Measurements from ENCODE around the gene EIF3F. TPM values are rescaled to one million over a fixed set of nuclear protein-coding genes. Genes with fewer than 3 reads are reported as not detected.

The EIF3F gene
- total RNA-seq, 1 donor from 2014 or later, result 159 TPM

GRCh38 chr11:8036002-8036802 is 49.1 kb downstream of the EIF3F start:
- DNase-seq (ENCODE audit: low spot score in 2 of 2), result no peak
- no peak for FAIRE-seq

- DNase-seq (ENCODE audit: low spot score in 2 of 2) (no peak), FAIRE-seq (no peak)
Measured at GRCh38 chr11:8036986-8037385, 49.8 kb downstream of the EIF3F start.

DNA sequence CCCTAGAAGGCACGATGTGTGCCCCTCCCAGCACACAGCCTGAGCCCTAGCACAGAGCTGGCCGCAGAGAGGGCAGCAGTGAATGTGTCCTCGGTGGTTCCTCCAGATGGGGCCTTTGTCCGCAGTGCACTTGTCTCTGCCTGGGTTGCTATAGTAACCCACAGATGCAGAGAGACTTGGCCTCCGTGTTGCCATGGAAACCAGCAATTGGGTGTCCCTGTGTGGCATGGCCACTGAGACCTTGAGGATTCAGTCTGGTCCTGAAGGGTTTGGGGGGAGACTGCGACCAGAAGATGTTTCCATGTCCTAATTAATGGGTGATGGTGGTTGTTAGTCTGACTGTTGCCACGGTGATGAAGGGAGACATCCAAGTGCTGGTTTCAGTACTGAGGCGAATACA is 51.3 kb downstream of the EIF3F start:
- FAIRE-seq (no peak), DNase-seq (ENCODE audit: low spot score in 2 of 2) (no peak)

DNA sequence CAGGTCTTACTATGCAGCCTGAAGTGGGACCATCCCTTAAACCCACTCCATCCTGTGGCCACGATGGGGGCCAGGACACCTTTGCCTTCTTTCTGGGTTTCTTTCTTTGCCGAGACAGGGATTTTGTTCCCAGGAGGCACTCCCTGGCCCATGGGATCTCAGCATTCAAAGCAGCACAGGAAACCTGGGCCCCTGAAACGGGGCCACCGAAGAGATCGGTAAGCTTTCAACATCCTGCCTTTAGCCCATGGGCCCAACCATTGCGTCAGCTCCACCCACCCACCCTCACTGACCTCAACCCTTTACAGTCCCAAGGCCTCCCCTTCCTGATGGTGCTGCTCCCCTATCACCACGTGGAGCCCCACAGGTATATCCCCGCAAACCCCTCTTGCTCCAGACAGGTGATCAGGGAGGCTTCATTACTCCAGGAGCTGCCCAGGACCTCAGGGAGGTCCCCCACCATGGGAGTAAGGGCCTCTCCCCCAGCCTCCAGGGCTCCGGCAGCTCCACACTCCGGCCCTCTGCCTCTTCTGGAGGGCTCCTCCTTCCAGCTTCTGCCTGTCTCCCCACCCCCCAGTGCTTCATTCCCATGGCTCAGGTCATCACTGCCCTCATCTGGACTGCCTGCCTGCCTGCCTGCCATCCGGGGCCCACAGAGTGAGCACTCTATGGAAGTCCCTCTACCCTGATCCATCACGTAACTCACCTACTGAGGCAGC is 51.8 kb downstream of the EIF3F start:
- DNase-seq (ENCODE audit: low spot score in 2 of 2) (no peak), FAIRE-seq (no peak)

DNA sequence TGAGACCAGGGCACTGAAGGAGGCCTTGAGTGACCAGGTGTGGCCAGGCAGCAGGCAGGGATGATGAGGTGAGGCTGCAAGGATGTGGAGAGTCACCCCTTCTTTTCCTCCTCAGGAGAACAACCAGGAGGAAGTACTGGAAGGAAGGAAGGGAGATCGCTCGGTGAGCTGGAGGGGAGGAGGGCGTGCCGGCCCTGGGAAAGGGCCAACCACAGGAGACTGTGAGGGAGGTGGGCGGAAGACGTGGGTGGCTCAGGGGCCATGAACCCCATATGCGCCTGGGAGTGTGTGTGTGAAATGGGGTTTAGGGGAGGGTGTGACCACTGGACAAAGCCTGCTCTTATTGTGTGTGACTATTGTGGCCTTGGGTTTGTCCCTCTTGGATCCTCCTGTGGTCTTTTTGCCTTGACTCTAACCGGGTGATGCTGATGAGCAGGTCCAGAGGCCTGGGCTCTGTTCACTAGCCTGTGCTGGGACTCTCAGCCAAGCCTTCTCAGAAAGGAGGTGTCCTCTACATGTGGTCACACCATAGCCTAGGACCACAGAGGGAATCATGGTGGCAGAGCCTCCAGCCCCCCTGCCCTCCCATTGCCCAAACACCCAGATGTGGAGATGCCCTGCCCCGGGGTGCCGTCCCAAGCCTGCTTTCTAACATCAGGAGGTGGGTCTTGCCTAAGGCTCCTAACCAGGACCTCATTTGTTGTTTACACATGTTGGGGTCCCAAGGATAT is 52.6 kb downstream of the EIF3F start:
- FAIRE-seq, result no peak
- DNase-seq (ENCODE audit: low spot score in 2 of 2), result no peak

- FAIRE-seq, result no peak
- DNase-seq (ENCODE audit: low spot score in 2 of 2), result no peak
Measured at GRCh38 chr11:8040261-8040920, 53.3 kb downstream of the EIF3F start.

DNA sequence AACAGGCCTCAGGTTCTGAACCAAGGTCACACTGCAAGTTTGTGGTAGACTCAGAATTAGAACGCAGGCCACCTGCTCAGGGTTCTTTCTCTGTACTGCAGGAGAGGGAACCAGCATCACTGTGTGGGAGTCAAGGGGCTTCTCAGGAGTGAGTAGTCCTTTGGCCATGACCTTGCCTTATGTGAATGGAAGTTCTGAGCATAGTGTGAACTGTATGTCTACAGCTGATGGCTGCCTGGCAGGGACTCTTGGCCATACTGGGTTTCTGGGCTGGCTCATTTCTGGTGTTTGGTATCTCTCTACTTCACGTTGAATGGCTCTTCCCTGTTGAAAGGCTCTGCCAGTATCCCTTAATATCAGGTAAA is 53.8 kb downstream of the EIF3F start:
- FAIRE-seq (no peak), DNase-seq (ENCODE audit: low spot score in 2 of 2) (no peak)

- FAIRE-seq (no peak), DNase-seq (ENCODE audit: low spot score in 2 of 2) (no peak)
Measured at GRCh38 chr11:8041576-8041975, 54.4 kb downstream of the EIF3F start.

GRCh38 chr11:8043756-8044155 is 56.6 kb downstream of the EIF3F start:
- DNase-seq (ENCODE audit: low spot score in 2 of 2), result no peak
- no peak for FAIRE-seq

- FAIRE-seq, result no peak
- DNase-seq (ENCODE audit: low spot score in 2 of 2), result no peak
Measured at GRCh38 chr11:8045839-8046238, 58.7 kb downstream of the EIF3F start.

DNA sequence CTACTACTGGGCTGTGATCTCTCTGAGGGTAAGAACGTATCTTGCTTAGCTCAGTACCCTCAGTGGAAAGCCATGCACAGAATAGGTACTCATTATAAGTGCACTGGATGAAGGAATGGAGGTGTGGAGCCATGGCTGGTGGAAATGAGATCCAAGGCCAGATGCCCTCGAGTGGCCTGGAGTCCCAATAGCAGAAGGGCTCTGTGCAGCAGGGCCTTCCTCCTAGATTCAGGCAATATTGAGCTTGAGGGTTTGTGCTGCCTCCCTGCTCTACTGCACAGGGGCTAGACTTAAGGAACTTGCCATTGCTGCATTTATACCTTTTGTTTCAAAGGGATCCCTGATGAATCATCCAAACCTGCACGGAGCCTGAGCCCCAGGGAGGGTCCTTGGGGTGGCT is 60.2 kb downstream of the EIF3F start:
- FAIRE-seq, result no peak

DNA sequence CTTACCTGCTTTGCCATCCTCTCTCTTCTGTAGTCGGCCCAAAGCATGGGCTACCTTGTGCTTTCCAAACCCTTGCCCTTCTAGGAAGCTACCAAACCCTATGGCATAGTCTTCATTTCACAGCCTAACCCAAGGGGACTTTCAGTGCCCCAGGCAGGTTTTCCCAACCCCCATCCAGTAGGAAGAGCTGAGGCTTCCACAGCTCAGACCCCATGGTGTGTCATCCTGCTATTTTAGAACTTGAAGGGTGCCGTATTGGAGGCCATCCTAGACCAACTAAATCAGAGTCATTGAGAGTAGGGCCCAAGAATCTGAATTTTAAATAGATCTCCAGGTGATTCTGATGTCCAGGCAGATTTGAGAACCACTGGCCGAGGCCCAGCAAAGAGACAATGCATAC is 61.9 kb downstream of the EIF3F start:
- FAIRE-seq (no peak), DNase-seq (ENCODE audit: low spot score in 2 of 2) (no peak)

More for the DNA sequence above, 60.2 kb downstream of the EIF3F start:
- no peak for DNase-seq (ENCODE audit: low spot score in 2 of 2)

Small RNA genes within 50 kb of the gene (small RNA-seq; reads per million reads assigned to genes)
- gene COX6CP5, result not detected

Other genes with a start within 250 kb of the EIF3F start
- gene OR5P2, start 190.4 kb upstream of the EIF3F start, total RNA-seq, result not detected
- not detected for gene OR5P3, start 156.5 kb upstream of the EIF3F start, total RNA-seq
- gene OR10A6, start 56.1 kb upstream of the EIF3F start, total RNA-seq, result not detected
- not detected for gene OR10A3, start 45.6 kb upstream of the EIF3F start, total RNA-seq
- gene NLRP10, start 21.9 kb upstream of the EIF3F start, total RNA-seq, result not detected
- 83.2 TPM for gene TUB, start 93.9 kb downstream of the EIF3F start, total RNA-seq
- 42.4 TPM for gene RIC3, start 181.7 kb downstream of the EIF3F start, total RNA-seq